ENCODE measurements around the gene RSRP1. TPM values are rescaled to one million over a fixed set of nuclear protein-coding genes. Genes with fewer than 3 reads are reported as not detected.

Gene RSRP1
- total and polyA plus RNA-seq, 2 of the 13 experiments (the other 11 are each of a cell fraction or from before 2014, with no cell fraction given), result 43.9 to 52.8 TPM

DNA sequence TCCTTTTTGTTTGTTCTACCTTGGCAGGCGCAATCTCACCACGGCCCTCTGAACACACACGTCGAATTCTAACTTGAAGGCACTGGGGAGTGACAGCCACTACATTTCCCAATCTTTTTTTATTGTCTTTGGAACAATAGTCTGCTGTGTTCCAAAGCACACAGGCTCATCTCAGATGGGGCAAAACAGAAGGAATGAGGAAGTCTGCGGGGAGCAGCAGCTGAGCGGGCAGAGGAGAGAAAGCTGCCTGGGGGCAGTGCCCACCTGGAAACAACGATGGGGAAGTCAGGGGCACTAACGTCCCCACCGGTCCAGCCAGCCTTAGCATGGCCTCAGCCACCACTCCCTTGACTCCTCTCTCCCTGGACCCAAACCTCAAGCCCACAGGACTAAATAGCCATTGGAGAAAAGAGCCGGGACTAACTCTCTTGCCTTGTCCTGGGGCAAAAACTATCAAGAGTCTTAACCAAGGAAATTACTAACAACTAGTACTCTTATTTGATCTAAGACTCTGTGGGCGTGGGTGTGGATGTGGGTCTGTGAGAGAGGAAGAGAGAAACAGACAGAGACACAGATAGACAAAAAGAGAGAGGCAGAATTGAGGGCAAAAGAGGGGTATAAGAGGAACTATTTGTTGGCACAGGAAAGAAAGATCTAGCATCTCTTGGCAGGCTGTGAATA, 49.1 kb downstream of the RSRP1 start:
- Histone ChIP-seq H3K4me1 (ENCODE audit: insufficient read depth, low read length) (peaks cover 85% of the 10 kb centered on the region), H3K9ac (ENCODE audit: insufficient read depth, low read depth, low read length) (peak overlapping the region; percentile 24; the same call in 1 of the 2 replicates), H2AFZ (ENCODE audit: low read length) (no peak overlapping the region), H4K20me1 (ENCODE audit: insufficient read depth, low read length) (no peaks in the 10 kb centered on the region), H3K36me3 (replicated peaks in 1 of 2; ENCODE audit: control insufficient read depth in 1 of 2, insufficient read depth in 2 of 2, low read length in 2 of 2) (no peaks in the 10 kb centered on the region), H3K79me2 (ENCODE audit: insufficient read depth, low read length) (no peaks in the 10 kb centered on the region), H3K27ac (ENCODE audit: extremely low read length, insufficient read depth, low read length) (peak overlapping the region; percentile 56), H3K4me3 (replicated peaks in 1 of 3; ENCODE audit: insufficient read depth in 1 of 3, low read depth in 2 of 3, low read length in 3 of 3) (peak overlapping the region in 1 of 3 experiments; percentile 49; a peak in 3 of 6 replicates), H3K27me3 (ENCODE audit: control insufficient read depth in 1 of 2, insufficient read depth in 2 of 2, low read length in 2 of 2) (no peaks in the 10 kb centered on the region), H3K9me3 (ENCODE audit: low read length) (no peaks in the 10 kb centered on the region), H3K4me2 (ENCODE audit: low read depth, low read length) (peak overlapping the region; percentile 80)
- BruUV-seq (replicated peaks), result TSS peak; percentile 48
- ATAC-seq, result peak; percentile 31
- CTCF ChIA-PET (ENCODE audit: low intra/inter-chr PET ratio, low total read pairs), result no interaction called here
- intact Hi-C loops (cut with micrococcal nuclease; ENCODE audit: unreplicated experiment), result loop anchor here (1.0 kb wide), 1 partner anchor 34 kb away; the partner anchor contains the start of gene SYF2
- POLR2A ChIA-PET, result interaction anchor here (1.5 to 5.4 kb wide), 3 partner anchors 10 to 34 kb away, joined by 5 to 48 read pairs (median 10); partner anchors contain the start of gene SYF2
- in situ Hi-C loops (cut with HindIII; ENCODE audit: extremely low pct_ligation_motif_present, low pct_unique_long_range_greater_than_20kb), result no loop called here
- WGBS (ENCODE audit: low lambda C conversion rate), result 26% methylated on average over 11 of the region's 11 CpGs
- FAIRE-seq, result no peak
- peak; percentile 82 for DNase-seq (ENCODE audit: low spot score)
- no peak for TF ChIP-seq FOXK1 (CRISPR knock-in tag; IDR thresholded peaks at IDR 0.05; ENCODE audit: borderline replicate concordance, low read depth)
- no peak for TF ChIP-seq FOXA1 (IDR thresholded peaks at IDR 0.05)
- TF ChIP-seq FOXA1 (CRISPR knock-in tag; IDR thresholded peaks at IDR 0.05), result no peak
- TF ChIP-seq ZBTB21 (CRISPR knock-in tag; IDR thresholded peaks at IDR 0.05), result no peak
- no peak for TF ChIP-seq AKAP8 (CRISPR knock-in tag; IDR thresholded peaks at IDR 0.05)
- TF ChIP-seq SOX13 (IDR thresholded peaks at IDR 0.05), result peak; percentile 88
- TF ChIP-seq SOX13 (CRISPR knock-in tag; conservative IDR thresholded peaks at IDR 0.05 in 1 of 2, IDR thresholded peaks at IDR 0.05 in 1 of 2), result peak in 1 of 2 experiments; percentile 98; a peak in 2 of 4 replicates
- no peak for TF ChIP-seq ZNF143 (CRISPR knock-in tag; IDR thresholded peaks at IDR 0.05)
- TF ChIP-seq, protein P1, sequence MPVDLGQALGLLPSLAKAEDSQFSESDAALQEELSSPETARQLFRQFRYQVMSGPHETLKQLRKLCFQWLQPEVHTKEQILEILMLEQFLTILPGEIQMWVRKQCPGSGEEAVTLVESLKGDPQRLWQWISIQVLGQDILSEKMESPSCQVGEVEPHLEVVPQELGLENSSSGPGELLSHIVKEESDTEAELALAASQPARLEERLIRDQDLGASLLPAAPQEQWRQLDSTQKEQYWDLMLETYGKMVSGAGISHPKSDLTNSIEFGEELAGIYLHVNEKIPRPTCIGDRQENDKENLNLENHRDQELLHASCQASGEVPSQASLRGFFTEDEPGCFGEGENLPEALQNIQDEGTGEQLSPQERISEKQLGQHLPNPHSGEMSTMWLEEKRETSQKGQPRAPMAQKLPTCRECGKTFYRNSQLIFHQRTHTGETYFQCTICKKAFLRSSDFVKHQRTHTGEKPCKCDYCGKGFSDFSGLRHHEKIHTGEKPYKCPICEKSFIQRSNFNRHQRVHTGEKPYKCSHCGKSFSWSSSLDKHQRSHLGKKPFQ (CRISPR knock-in tag; IDR thresholded peaks at IDR 0.05; ENCODE audit: insufficient replicate concordance), result no peak
- no peak for TF ChIP-seq ZNF790 (CRISPR knock-in tag; IDR thresholded peaks at IDR 0.05; ENCODE audit: borderline replicate concordance)
- TF ChIP-seq, protein P2, sequence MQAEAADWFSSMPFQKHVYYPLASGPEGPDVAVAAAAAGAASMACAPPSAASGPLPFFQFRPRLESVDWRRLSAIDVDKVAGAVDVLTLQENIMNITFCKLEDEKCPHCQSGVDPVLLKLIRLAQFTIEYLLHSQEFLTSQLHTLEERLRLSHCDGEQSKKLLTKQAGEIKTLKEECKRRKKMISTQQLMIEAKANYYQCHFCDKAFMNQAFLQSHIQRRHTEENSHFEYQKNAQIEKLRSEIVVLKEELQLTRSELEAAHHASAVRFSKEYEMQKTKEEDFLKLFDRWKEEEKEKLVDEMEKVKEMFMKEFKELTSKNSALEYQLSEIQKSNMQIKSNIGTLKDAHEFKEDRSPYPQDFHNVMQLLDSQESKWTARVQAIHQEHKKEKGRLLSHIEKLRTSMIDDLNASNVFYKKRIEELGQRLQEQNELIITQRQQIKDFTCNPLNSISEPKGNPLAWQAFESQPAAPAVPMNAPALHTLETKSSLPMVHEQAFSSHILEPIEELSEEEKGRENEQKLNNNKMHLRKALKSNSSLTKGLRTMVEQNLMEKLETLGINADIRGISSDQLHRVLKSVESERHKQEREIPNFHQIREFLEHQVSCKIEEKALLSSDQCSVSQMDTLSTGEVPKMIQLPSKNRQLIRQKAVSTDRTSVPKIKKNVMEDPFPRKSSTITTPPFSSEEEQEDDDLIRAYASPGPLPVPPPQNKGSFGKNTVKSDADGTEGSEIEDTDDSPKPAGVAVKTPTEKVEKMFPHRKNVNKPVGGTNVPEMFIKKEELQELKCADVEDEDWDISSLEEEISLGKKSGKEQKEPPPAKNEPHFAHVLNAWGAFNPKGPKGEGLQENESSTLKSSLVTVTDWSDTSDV (CRISPR knock-in tag; IDR thresholded peaks at IDR 0.05), result no peak
- TF ChIP-seq, protein P3, sequence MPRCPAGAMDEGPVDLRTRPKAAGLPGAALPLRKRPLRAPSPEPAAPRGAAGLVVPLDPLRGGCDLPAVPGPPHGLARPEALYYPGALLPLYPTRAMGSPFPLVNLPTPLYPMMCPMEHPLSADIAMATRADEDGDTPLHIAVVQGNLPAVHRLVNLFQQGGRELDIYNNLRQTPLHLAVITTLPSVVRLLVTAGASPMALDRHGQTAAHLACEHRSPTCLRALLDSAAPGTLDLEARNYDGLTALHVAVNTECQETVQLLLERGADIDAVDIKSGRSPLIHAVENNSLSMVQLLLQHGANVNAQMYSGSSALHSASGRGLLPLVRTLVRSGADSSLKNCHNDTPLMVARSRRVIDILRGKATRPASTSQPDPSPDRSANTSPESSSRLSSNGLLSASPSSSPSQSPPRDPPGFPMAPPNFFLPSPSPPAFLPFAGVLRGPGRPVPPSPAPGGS (CRISPR knock-in tag; IDR thresholded peaks at IDR 0.05), result no peak
- no peak for TF ChIP-seq ZNF709 (CRISPR knock-in tag; IDR thresholded peaks at IDR 0.05)
- TF ChIP-seq, protein P4, sequence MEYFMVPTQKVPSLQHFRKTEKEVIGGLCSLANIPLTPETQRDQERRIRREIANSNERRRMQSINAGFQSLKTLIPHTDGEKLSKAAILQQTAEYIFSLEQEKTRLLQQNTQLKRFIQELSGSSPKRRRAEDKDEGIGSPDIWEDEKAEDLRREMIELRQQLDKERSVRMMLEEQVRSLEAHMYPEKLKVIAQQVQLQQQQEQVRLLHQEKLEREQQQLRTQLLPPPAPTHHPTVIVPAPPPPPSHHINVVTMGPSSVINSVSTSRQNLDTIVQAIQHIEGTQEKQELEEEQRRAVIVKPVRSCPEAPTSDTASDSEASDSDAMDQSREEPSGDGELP (IDR thresholded peaks at IDR 0.05; ENCODE audit: borderline replicate concordance, low read depth), result peak; percentile 50; the same call in 1 of the 2 replicates
- TF ChIP-seq, protein P5, sequence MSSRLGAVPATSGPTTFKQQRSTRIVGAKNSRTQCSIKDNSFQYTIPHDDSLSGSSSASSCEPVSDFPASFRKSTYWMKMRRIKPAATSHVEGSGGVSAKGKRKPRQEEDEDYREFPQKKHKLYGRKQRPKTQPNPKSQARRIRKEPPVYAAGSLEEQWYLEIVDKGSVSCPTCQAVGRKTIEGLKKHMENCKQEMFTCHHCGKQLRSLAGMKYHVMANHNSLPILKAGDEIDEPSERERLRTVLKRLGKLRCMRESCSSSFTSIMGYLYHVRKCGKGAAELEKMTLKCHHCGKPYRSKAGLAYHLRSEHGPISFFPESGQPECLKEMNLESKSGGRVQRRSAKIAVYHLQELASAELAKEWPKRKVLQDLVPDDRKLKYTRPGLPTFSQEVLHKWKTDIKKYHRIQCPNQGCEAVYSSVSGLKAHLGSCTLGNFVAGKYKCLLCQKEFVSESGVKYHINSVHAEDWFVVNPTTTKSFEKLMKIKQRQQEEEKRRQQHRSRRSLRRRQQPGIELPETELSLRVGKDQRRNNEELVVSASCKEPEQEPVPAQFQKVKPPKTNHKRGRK (CRISPR knock-in tag; IDR thresholded peaks at IDR 0.05), result no peak
